A549 (cell line): Measurements from ENCODE around the gene CNTNAP2. TPM values are rescaled to one million over a fixed set of nuclear protein-coding genes. Genes with fewer than 3 reads are reported as not detected.

Experiments used
- ATAC-seq, 2 experiments: fragments of 200-7000 bp in 1 of 2; fragments of >200 bp in 1 of 2; cut with Nextera tagmentation in 1 of 2; cut with Tn5 transposase in 1 of 2; 3 replicates each; pipeline versions ENCODE4 v1.8.0 to v1.9.1; 2018 to 2020; ENCODE audit warnings: mild to moderate bottlenecking in 1 of 2, moderate library complexity in 1 of 2
- CTCF ChIA-PET: fragments of 300-600 bp; sonication (Branson Sonifier 250); formaldehyde crosslinking; extraction: SDS; loops from one replicate; lab custom pipeline; 2021; ENCODE audit warnings: antibody characterized with exemption, inconsistent platforms; lab: Yijun Ruan, JAX
- POLR2A ChIA-PET: fragments of 350-600 bp; formaldehyde crosslinking; extraction: SDS; loops from one replicate; lab custom pipeline; 2021; ENCODE audit warnings: antibody characterized with exemption, inconsistent platforms; lab: Yijun Ruan, JAX
- DNase-seq, 2 experiments: peaks; one replicate each; pipeline versions ENCODE4 v3.0.0 to v3.0.0-alpha.2; 2011 to 2016; ENCODE audit warnings: low read depth in 1 of 2, low spot score in 1 of 2
- FAIRE-seq: peaks from 2 replicates; lab custom pipeline; 2011; peaks lifted over from hg19 to GRCh38; lab: Jason Lieb, UNC
- H3K27ac ChIP-seq, 2 experiments: fragments of >200 bp; sonication (Bioruptor Twin); formaldehyde crosslinking; 3 replicates each; pipeline ENCODE4 v1.5.1; 2016 to 2017
- H3K4me1 ChIP-seq: fragments of >200 bp; sonication (Bioruptor Twin); formaldehyde crosslinking; 3 replicates; pipeline ENCODE4 v1.6.1; 2016
- H3K4me2 ChIP-seq: fragments of >200 bp; sonication (Bioruptor Twin); formaldehyde crosslinking; 3 replicates; pipeline ENCODE4 v1.6.1; 2016
- H3K4me3 ChIP-seq: fragments of >200 bp; sonication (Bioruptor Twin); formaldehyde crosslinking; 3 replicates; pipeline ENCODE4 v1.5.1; 2016
- H3K9me3 ChIP-seq: fragments of >200 bp; sonication (Bioruptor Twin); formaldehyde crosslinking; 3 replicates; pipeline ENCODE4 v1.6.1; 2016
- BCL3 ChIP-seq: fragments of >200 bp; sonication (Bioruptor Twin); formaldehyde crosslinking; IDR thresholded peaks from 3 replicates; pipeline ENCODE4 v1.6.1; 2016
- CBX8 ChIP-seq: fragments of 200-600 bp; sonication (generic); IDR thresholded peaks from 2 replicates; pipeline ENCODE4 v1.6.1; 2016
- CHD4 ChIP-seq: fragments of 200-600 bp; sonication (generic); IDR thresholded peaks from 2 replicates; pipeline ENCODE4 v1.6.1; 2016; ENCODE audit warnings: antibody characterized with exemption, mild to moderate bottlenecking, borderline replicate concordance
- EHMT2 ChIP-seq: fragments of 200-600 bp; sonication (generic); IDR thresholded peaks from 2 replicates; pipeline ENCODE4 v1.6.1; 2016; ENCODE audit warnings: antibody characterized with exemption, low read depth, mild to moderate bottlenecking, moderate library complexity
- FOSL2 ChIP-seq, 2 experiments: fragments of 450-650 bp in 1 of 2; fragments of >200 bp in 1 of 2; sonication (Bioruptor Twin) in 1 of 2; formaldehyde crosslinking; IDR thresholded peaks; 2 replicates each; pipeline versions ENCODE4 v1.5.0 to v1.6.1; 2016 to 2020; ENCODE audit warnings: mild to moderate bottlenecking in 1 of 2, moderate library complexity in 1 of 2
- GATA3 ChIP-seq: IDR thresholded peaks from 2 replicates; pipeline ENCODE4 v1.6.1; 2012; ENCODE audit warnings: borderline replicate concordance
- HES2 ChIP-seq: fragments of >200 bp; sonication (Bioruptor Twin); formaldehyde crosslinking; IDR thresholded peaks from 2 replicates; pipeline ENCODE4 v1.6.1; 2016
- HMGXB4 ChIP-seq: fragments of 250-450 bp; sonication (Bioruptor Pico); IDR thresholded peaks from 2 replicates; pipeline ENCODE4 v1.5.0; 2021; ENCODE audit warnings: mild to moderate bottlenecking, moderate library complexity, borderline replicate concordance
- JUNB ChIP-seq: fragments of >200 bp; sonication (Bioruptor Twin); formaldehyde crosslinking; IDR thresholded peaks from 2 replicates; pipeline ENCODE4 v1.6.1; 2016
- KDM1A ChIP-seq: fragments of 200-600 bp; sonication (generic); IDR thresholded peaks from 2 replicates; pipeline ENCODE4 v1.6.1; 2016; ENCODE audit warnings: low read depth, mild to moderate bottlenecking
- KDM5A ChIP-seq: fragments of 200-600 bp; sonication (generic); IDR thresholded peaks from 2 replicates; pipeline ENCODE4 v1.6.1; 2016; ENCODE audit warnings: antibody characterized with exemption, mild to moderate bottlenecking
- MAZ ChIP-seq: fragments of 150-350 bp; IDR thresholded peaks from 2 replicates; pipeline ENCODE4 v1.6.1; 2014; ENCODE audit warnings: antibody characterized with exemption, low read depth, low read length, borderline replicate concordance
- MYC ChIP-seq: IDR thresholded peaks from 2 replicates; pipeline ENCODE4 v1.6.1; 2012; ENCODE audit warnings: mild to moderate bottlenecking, inconsistent platforms, low read length, improper control_type of control experiment, borderline replicate concordance
- RAD21 ChIP-seq, 2 experiments: fragments of >200 bp in 1 of 2; sonication (Bioruptor Twin) in 1 of 2; formaldehyde crosslinking in 1 of 2; IDR thresholded peaks in 1 of 2; conservative IDR thresholded peaks in 1 of 2; 2 replicates in 1 of 2; 3 replicates in 1 of 2; pipeline ENCODE4 v1.6.1; 2012 to 2018; ENCODE audit warnings: inconsistent platforms in 1 of 2
- WGBS: methylation state at CpG from one replicate; pipeline ENCODE4 v1.1.6; 2017; ENCODE audit errors: missing lambda C conversion rate; 5-methylcytosine and 5-hydroxymethylcytosine counted together
- polyA plus RNA-seq, 4 experiments: library from polyadenylated mRNA; depleted of rRNA in 3 of 4; stranded (reverse); fragments of >200 nt; fragmentation: RNase III in 1 of 4; extraction: RNeasy Plus Mini Kit Qiagen cat#74134 plus additional on column Dnase treatment in 1 of 4; gene quantifications; 2 replicates in 3 of 4; 3 replicates in 1 of 4; pipeline ENCODE4 v1.2.3, GENCODE V29; 2011 to 2017

CNTNAP2 gene
- polyA plus RNA-seq, 2 of the 4 experiments (the other 2 are of a cell fraction), result 0.05 to 0.13 TPM

GRCh38 chr7:146948703-146949102, 832.1 kb downstream of the CNTNAP2 start (continued):
- TF ChIP-seq KDM1A (no peak), KDM5A (no peak)
- TF ChIP-seq, all 56 proteins: peak for 0

- H3K9me3 ChIP-seq, result peaks cover under 1% of the 10 kb centered on the region; the same call in 1 of the 3 replicates
- TF ChIP-seq RAD21 (conservative IDR thresholded peaks at IDR 0.05 in 1 of 2, IDR thresholded peaks at IDR 0.05 in 1 of 2) (no peak), MYC (no peak), GATA3 (no peak), HMGXB4 (no peak), MAZ (no peak), HES2 (no peak), BCL3 (no peak), KDM5A (no peak), CHD4 (no peak)
- ChIA-PET CTCF (no interaction called here), POLR2A (no interaction called here)
- H3K27ac ChIP-seq, result no peak overlapping the region
- no peak for FAIRE-seq
- no peak overlapping the region for H3K4me2 ChIP-seq
- no peaks in the 10 kb centered on the region for H3K4me1 ChIP-seq
- no peak for DNase-seq
- no peak for ATAC-seq
- H3K4me3 ChIP-seq, result no peak overlapping the region
Observed at GRCh38 chr7:146956321-146956720, 839.7 kb downstream of the CNTNAP2 start.

- no peaks in the 10 kb centered on the region for H3K4me1 ChIP-seq
- H3K27ac ChIP-seq, result no peak overlapping the region
- no peak for ATAC-seq
- TF ChIP-seq FOSL2 (IDR thresholded peaks at IDR 0.05) (no peak), FOSL2 (CRISPR knock-in tag; IDR thresholded peaks at IDR 0.05) (no peak)
- CTCF ChIA-PET, result no interaction called here
- peaks cover 4% of the 10 kb centered on the region; the same call in 1 of the 3 replicates for H3K9me3 ChIP-seq
- POLR2A ChIA-PET, result no interaction called here
- 9% methylated on average over 3 of the region's 3 CpGs for WGBS
- FAIRE-seq, result no peak
- H3K4me2 ChIP-seq, result no peak overlapping the region
- no peak overlapping the region for H3K4me3 ChIP-seq
- DNase-seq, result no peak
Observed at GRCh38 chr7:146956853-146957252, 840.3 kb downstream of the CNTNAP2 start.

GRCh38 chr7:146960773-146961391, 844.3 kb downstream of the CNTNAP2 start:
- DNase-seq, result no peak
- no peak for TF ChIP-seq EHMT2
- TF ChIP-seq CBX8, result no peak
- TF ChIP-seq JUNB, result no peak
- TF ChIP-seq, all 56 proteins: peak for 0
- Histone ChIP-seq H3K4me3 (no peak overlapping the region), H3K4me2 (no peak overlapping the region), H3K4me1 (no peaks in the 10 kb centered on the region), H3K9me3 (peaks cover 4% of the 10 kb centered on the region; the same call in 1 of the 3 replicates), H3K27ac (no peak overlapping the region)
- WGBS, result 48% methylated on average over 5 of the region's 5 CpGs
- FAIRE-seq, result no peak
- ChIA-PET CTCF (interaction anchor here (1.0 kb wide), 1 partner anchor 13 kb away, joined by 3 read pairs; no protein-coding TSS in a partner anchor), POLR2A (no interaction called here)
- ATAC-seq, result no peak
